K562 (cell line): ENCODE measurements around the gene MATK. TPM values are rescaled to one million over a fixed set of nuclear protein-coding genes. Genes with fewer than 3 reads are reported as not detected.

Source experiments
- COPS2 ChIP-seq: fragments of 450-650 bp; conservative IDR thresholded peaks from 2 replicates; pipeline ENCODE4 v1.6.1; 2016; ENCODE audit warnings: mild to moderate bottlenecking, moderate library complexity
- DIDO1 ChIP-seq: fragments of 450-650 bp; IDR thresholded peaks from 2 replicates; pipeline ENCODE4 v1.6.1; 2016; ENCODE audit warnings: low read depth, missing biosample characterization, missing genetic modification characterization
- FOSL1 ChIP-seq: fragments of 200-800 bp; sonication (Bioruptor generic); conservative IDR thresholded peaks from 2 replicates; pipeline ENCODE4 v1.6.1; 2016; ENCODE audit warnings: missing genetic modification characterization, missing compliant biosample characterization
- FOXM1 ChIP-seq, 2 experiments: fragments of 450-650 bp in 1 of 2; sonication (generic) in 1 of 2; formaldehyde crosslinking in 1 of 2; IDR thresholded peaks; 2 replicates each; pipeline versions ENCODE4 v1.6.1 to v1.9.0; 2017 to 2022; ENCODE audit warnings: low read depth in 2 of 2, mild to moderate bottlenecking in 2 of 2, missing genetic modification reagents in 1 of 2, moderate library complexity in 1 of 2
- GMEB1 ChIP-seq: fragments of 250-450 bp; sonication (Bioruptor Pico); IDR thresholded peaks from 2 replicates; pipeline ENCODE4 v1.4.0; 2020; ENCODE audit warnings: mild to moderate bottlenecking
- GTF2B ChIP-seq: IDR thresholded peaks from 2 replicates; pipeline ENCODE4 v1.6.1; 2011; ENCODE audit not compliant: insufficient read length; ENCODE audit errors: extremely low read depth
- GTF3C2 ChIP-seq: IDR thresholded peaks from 3 replicates; pipeline ENCODE4 v1.6.1; 2011; ENCODE audit warnings: borderline replicate concordance, mild to moderate bottlenecking, moderate library complexity; ENCODE audit not compliant: insufficient read length; ENCODE audit errors: extremely low read depth
- HMBOX1 ChIP-seq: sonication (generic); IDR thresholded peaks from 2 replicates; pipeline ENCODE4 v1.6.1; 2016
- IFI16 ChIP-seq: fragments of 250-450 bp; sonication (Bioruptor Pico); IDR thresholded peaks from 2 replicates; pipeline ENCODE4 v2.1.2; 2022; ENCODE audit warnings: mild to moderate bottlenecking, inconsistent platforms
- MITF ChIP-seq: IDR thresholded peaks from 2 replicates; pipeline ENCODE4 v1.6.1; 2014; ENCODE audit warnings: antibody characterized with exemption
- NCOA4 ChIP-seq: fragments of 450-650 bp; IDR thresholded peaks from 2 replicates; pipeline ENCODE4 v1.6.1; 2018; ENCODE audit warnings: mild to moderate bottlenecking; ENCODE audit not compliant: partially characterized antibody
- SMAD3 ChIP-seq: fragments of 450-650 bp; formaldehyde crosslinking; conservative IDR thresholded peaks from 2 replicates; pipeline ENCODE4 v1.4.0; 2020; ENCODE audit warnings: mild to moderate bottlenecking
- SREBF1 ChIP-seq: fragments of 150-350 bp; IDR thresholded peaks from 2 replicates; pipeline ENCODE4 v1.6.1; 2014; ENCODE audit warnings: antibody characterized with exemption, low read depth, low read length, borderline replicate concordance
- TFAP4 ChIP-seq: sonication (generic); formaldehyde crosslinking; IDR thresholded peaks from 2 replicates; pipeline ENCODE4 v1.8.0; 2022; ENCODE audit warnings: missing genetic modification reagents, mild to moderate bottlenecking, moderate library complexity, borderline replicate concordance
- ZNF121 ChIP-seq: sonication (generic); formaldehyde crosslinking; conservative IDR thresholded peaks from 2 replicates; pipeline ENCODE4 v1.8.0; 2022; ENCODE audit warnings: missing genetic modification reagents
- polyA plus RNA-seq, 8 experiments: library from polyadenylated mRNA; depleted of rRNA in 4 of 8; stranded (reverse) in 5 of 8; unstranded in 3 of 8; fragments of >200 nt; fragmentation: Nextera tagmentation in 2 of 8; fragmentation: Illumina TruSeq in 1 of 8; extraction: Ambion mirVana in 2 of 8; extraction: Trizol in 1 of 8; gene quantifications; 2 replicates each; pipeline versions ENCODE4 v1.2.1 to v1.2.3, GENCODE V29; 2011 to 2014; ENCODE audit warnings: inconsistent platforms in 1 of 8, missing spikeins in 1 of 8
- total RNA-seq, 7 experiments: library from RNA; depleted of rRNA in 6 of 7; stranded (reverse); fragments of >200 nt in 6 of 7; fragmentation: Illumina TruSeq in 2 of 7; extraction: Trizol in 2 of 7; gene quantifications; 2 replicates each; pipeline versions ENCODE4 v1.2.1 to v1.2.3, GENCODE V29; 2011 to 2021; ENCODE audit warnings: low replicate concordance in 1 of 7

MATK gene
- total and polyA plus RNA-seq, 9 of the 15 experiments (the other 6 are each of a cell fraction or from before 2014, with no cell fraction given), result 0.08 to 41.5 (median 21.4) TPM

- no peak for TF ChIP-seq FOXM1 (IDR thresholded peaks at IDR 0.05; ENCODE audit: low read depth)
- TF ChIP-seq FOXM1 (CRISPR knock-in tag; IDR thresholded peaks at IDR 0.05; ENCODE audit: low read depth), result no peak
- no peak for TF ChIP-seq HMBOX1
- no peak for TF ChIP-seq DIDO1 (tag)
- TF ChIP-seq GTF3C2, result no peak
- TF ChIP-seq TFAP4, result peak; percentile 56; the same call in 1 of the 2 replicates
- TF ChIP-seq FOSL1 (tag), result no peak
- TF ChIP-seq GMEB1 (CRISPR knock-in tag), result no peak
- TF ChIP-seq IFI16 (CRISPR knock-in tag), result no peak
- no peak for TF ChIP-seq GTF2B
- TF ChIP-seq ZNF121 (CRISPR knock-in tag), result no peak
- TF ChIP-seq MITF, result no peak
- no peak for TF ChIP-seq SMAD3 (CRISPR knock-in tag)
- TF ChIP-seq NCOA4, result no peak
- TF ChIP-seq SREBF1, result no peak
- TF ChIP-seq COPS2, result no peak
Measured at GRCh38 chr19:3785451-3785937, 687 bp downstream of the MATK start (continued).
